Rectal smooth muscle tissue (tissue), 1 donor: ENCODE results near the gene C6orf132.
A peak's percentile ranks its signal among the peaks of the same experiment; 100 is the strongest.

Experiments
- H3K27ac ChIP-seq: one replicate; pipeline ENCODE4 v1.7.0; 2013; ENCODE audit warnings: low read depth, low read length, inconsistent platforms
- H3K27me3 ChIP-seq: one replicate; pipeline ENCODE4 v1.7.0; 2013; ENCODE audit warnings: low read length; ENCODE audit not compliant: control insufficient read depth, insufficient read depth
- H3K36me3 ChIP-seq: one replicate; pipeline ENCODE4 v1.7.0; 2013; ENCODE audit warnings: low read length; ENCODE audit not compliant: control insufficient read depth, insufficient read depth
- H3K4me1 ChIP-seq: one replicate; pipeline ENCODE4 v1.7.0; 2013; ENCODE audit warnings: low read length; ENCODE audit not compliant: control insufficient read depth, insufficient read depth
- H3K4me3 ChIP-seq: one replicate; pipeline ENCODE4 v1.7.0; 2013; ENCODE audit warnings: low read length
- H3K9ac ChIP-seq: one replicate; pipeline ENCODE4 v1.7.0; 2013; ENCODE audit warnings: low read length

Gene C6orf132

DNA sequence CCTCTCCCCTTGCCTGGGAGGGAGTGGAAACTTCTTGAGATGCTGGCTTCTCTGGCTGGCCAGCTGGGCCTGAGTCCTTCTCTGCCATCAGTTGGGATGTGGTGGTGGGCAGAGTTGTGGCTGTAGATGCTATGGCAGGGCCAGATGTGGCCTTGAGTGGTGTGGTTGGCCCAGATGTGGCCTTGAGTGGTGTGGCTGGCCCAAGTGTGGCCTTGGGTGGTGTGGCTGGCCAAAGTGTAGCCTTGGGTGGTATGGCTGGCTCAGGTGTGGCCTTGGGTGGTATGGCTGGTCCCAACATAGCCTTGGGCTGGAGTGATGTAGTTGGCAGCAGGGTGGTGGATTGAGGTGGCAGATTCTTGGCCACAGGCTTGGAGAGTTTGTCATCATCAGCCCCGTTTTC lies 36.7 kb downstream of the C6orf132 start:
- H3K4me1 ChIP-seq, result no peaks in the 10 kb centered on the region
- no peak overlapping the region for H3K9ac ChIP-seq
- no peak overlapping the region for H3K4me3 ChIP-seq
- H3K36me3 ChIP-seq, result no peaks in the 10 kb centered on the region
- H3K27ac ChIP-seq, result no peak overlapping the region
- peaks cover 4% of the 10 kb centered on the region for H3K27me3 ChIP-seq

- no peak overlapping the region for H3K9ac ChIP-seq
- H3K27ac ChIP-seq, result no peak overlapping the region
- H3K4me1 ChIP-seq, result peaks cover 1% of the 10 kb centered on the region
- H3K4me3 ChIP-seq, result no peak overlapping the region
- no peaks in the 10 kb centered on the region for H3K36me3 ChIP-seq
- peaks cover 4% of the 10 kb centered on the region for H3K27me3 ChIP-seq
Observed at GRCh38 chr6:42105156-42105648, 37.2 kb downstream of the C6orf132 start.

GRCh38 chr6:42104804-42105125 lies 37.7 kb downstream of the C6orf132 start:
- no peak overlapping the region for H3K27ac ChIP-seq

DNA sequence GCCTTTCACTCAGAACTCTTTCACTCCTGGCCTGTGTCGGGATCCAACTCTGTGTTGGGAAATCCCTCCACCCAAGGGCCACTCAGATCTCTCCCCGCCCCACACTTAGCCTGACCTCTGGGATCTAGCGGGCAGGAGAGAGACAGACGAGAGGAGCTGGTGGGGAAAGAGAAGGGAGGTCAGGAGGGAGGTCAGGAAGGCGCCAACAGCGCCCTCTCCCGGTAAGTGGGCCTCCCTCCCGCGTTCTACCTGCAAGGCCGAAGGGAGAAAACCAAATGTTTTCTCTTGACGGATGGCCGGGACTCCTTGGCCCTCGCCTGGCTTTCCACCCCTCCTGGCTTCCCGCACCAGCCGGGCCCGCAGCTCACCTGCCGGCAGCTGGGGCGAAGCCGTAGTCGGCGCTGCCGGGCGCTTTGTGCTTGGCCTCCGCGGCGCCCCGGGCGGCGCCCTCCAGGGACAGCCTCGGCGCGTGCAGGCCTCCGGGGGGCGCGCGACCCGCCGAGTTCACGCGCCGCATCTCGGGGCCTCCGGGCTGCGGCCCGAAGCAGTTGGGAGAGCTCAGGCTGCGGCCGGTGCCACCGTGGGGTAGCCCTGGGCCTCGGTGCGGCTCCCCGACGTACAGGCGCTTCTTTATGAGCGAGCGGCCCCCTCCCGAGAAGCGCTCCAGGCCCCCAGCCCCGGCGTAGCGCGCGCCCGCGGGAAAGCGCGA lies 38.2 kb downstream of the C6orf132 start:
- H3K27ac ChIP-seq, result no peak overlapping the region
- no peak overlapping the region for H3K9ac ChIP-seq
- peaks cover 4% of the 10 kb centered on the region for H3K4me1 ChIP-seq
- no peaks in the 10 kb centered on the region for H3K36me3 ChIP-seq
- H3K27me3 ChIP-seq, result peaks cover 4% of the 10 kb centered on the region
- H3K4me3 ChIP-seq, result peak overlapping the region; percentile 52

More at GRCh38 chr6:42104804-42105125, 37.7 kb downstream of the C6orf132 start:
- H3K9ac ChIP-seq, result no peak overlapping the region
- H3K4me1 ChIP-seq, result peaks cover 4% of the 10 kb centered on the region
- peaks cover 4% of the 10 kb centered on the region for H3K27me3 ChIP-seq
- no peaks in the 10 kb centered on the region for H3K36me3 ChIP-seq
- H3K4me3 ChIP-seq, result peak overlapping the region; percentile 52

DNA sequence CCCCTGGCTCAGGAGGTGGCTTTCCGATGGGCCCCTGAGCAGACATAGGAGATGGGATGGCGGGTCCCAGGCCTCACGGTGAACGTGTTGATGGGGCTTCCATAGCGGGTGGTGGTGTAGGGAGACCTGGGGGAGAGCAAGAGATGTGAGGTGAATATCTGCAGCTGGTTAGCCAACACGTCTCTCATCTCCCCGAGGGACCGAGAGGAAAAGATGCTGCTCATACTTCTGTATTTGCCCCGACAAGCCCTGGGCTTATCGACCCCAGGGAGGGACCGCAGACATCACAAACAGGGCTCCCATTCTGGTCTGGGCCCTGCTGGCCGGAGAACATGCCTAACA lies 38.7 kb downstream of the C6orf132 start:
- Histone ChIP-seq H3K27me3 (peaks cover 4% of the 10 kb centered on the region), H3K4me3 (peak overlapping the region; percentile 52), H3K27ac (no peak overlapping the region), H3K9ac (no peak overlapping the region), H3K36me3 (no peaks in the 10 kb centered on the region), H3K4me1 (peaks cover 4% of the 10 kb centered on the region)

DNA sequence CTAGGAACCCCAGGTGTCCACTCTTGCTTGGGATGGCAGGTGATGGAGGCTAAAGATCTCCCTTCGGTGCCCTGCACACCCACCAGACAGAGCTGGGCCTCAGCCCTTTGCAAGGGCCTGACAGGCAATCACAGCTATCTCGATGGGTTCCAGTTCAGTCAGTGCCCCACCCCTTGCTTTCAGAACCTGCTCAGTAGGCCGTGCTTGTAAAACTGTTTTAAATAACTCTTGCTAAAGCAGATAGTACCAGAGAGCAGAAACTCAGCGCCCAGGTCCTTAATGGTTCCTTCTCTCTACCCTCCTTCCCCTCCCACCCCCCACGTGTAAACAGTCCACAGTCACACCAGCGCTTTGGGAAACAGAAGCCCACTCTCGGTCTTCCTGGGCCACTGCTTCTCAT lies 39.2 kb downstream of the C6orf132 start:
- H3K4me1 ChIP-seq, result peaks cover 4% of the 10 kb centered on the region
- no peaks in the 10 kb centered on the region for H3K36me3 ChIP-seq
- no peak overlapping the region for H3K9ac ChIP-seq
- H3K4me3 ChIP-seq, result no peak overlapping the region
- no peak overlapping the region for H3K27ac ChIP-seq
- H3K27me3 ChIP-seq, result peaks cover 4% of the 10 kb centered on the region

DNA sequence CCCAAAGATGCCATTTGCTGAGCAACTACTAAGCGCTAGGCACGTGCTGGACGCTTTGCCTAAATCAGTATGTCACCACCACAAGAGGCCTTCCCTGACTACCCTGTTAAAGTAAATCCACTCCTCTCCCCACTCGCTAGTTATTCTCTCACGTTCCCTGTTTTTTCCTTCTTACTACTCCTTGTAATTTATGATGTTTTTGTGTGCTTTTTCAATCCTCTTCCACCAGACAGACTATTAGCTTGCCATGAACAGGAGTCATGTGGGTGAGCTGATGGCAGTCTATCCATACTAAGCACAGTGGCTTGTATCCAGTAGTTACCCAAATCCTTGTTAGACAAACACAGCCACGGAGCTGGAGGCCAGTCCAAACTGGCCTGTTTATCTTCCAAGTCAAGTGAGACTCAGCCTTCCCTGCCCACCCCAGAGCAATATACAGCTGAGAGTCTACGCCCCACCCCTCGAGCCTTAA lies 41.2 kb downstream of the C6orf132 start:
- Histone ChIP-seq H3K27me3 (peaks cover 4% of the 10 kb centered on the region), H3K4me3 (no peak overlapping the region), H3K27ac (peak overlapping the region; percentile 59), H3K36me3 (no peaks in the 10 kb centered on the region), H3K4me1 (peaks cover 4% of the 10 kb centered on the region), H3K9ac (no peak overlapping the region)

- Histone ChIP-seq H3K27me3 (peaks cover 4% of the 10 kb centered on the region), H3K27ac (peak overlapping the region; percentile 48), H3K9ac (no peak overlapping the region), H3K4me3 (no peak overlapping the region), H3K36me3 (no peaks in the 10 kb centered on the region), H3K4me1 (peaks cover 4% of the 10 kb centered on the region)
Observed at GRCh38 chr6:42100029-42100901, 42.2 kb downstream of the C6orf132 start.

GRCh38 chr6:42099340-42100028 lies 42.9 kb downstream of the C6orf132 start:
- no peak overlapping the region for H3K9ac ChIP-seq
- H3K27ac ChIP-seq, result peak overlapping the region; percentile 15
- H3K36me3 ChIP-seq, result no peaks in the 10 kb centered on the region
- no peak overlapping the region for H3K4me3 ChIP-seq
- H3K27me3 ChIP-seq, result peaks cover 4% of the 10 kb centered on the region
- H3K4me1 ChIP-seq, result peaks cover 4% of the 10 kb centered on the region

DNA sequence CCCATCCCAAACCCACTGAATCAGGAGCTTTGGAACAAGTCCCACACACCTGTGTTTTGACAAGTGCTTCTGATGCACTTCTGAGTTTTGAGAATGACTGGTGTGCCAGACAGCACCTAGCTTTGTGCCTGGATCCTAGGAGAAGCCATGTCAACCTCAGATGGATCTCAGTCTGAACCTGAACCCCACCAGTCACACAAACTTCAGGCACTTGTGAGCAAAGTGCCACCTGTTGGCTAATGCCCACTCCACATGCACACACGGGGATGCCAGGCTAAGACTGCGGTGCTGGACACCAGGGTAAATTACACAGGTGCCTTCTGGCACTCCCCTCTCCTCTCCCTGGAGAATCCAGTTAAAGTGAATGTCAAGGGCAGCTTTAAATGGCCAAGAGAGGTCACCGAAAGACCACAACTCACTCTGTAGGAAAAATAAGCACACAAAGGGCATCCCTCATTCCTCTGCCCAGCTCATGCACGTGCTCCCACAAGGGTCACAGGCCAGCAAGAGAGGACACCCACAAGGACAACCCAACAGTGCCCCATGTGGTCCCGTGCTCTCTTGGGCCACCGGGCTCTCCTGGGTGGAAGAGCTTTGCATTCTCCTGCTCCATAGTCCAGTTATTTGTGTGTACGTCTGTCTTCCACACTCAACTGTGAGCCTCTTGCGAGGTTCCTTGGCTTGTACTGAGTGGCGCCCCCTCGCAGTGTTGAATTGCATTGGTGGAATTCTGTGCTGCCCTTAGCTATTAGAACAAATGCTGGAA lies 46.5 kb downstream of the C6orf132 start:
- Histone ChIP-seq H3K4me3 (no peak overlapping the region), H3K36me3 (no peaks in the 10 kb centered on the region), H3K4me1 (peaks cover 4% of the 10 kb centered on the region), H3K27ac (no peak overlapping the region), H3K9ac (no peak overlapping the region), H3K27me3 (no peaks in the 10 kb centered on the region)

DNA sequence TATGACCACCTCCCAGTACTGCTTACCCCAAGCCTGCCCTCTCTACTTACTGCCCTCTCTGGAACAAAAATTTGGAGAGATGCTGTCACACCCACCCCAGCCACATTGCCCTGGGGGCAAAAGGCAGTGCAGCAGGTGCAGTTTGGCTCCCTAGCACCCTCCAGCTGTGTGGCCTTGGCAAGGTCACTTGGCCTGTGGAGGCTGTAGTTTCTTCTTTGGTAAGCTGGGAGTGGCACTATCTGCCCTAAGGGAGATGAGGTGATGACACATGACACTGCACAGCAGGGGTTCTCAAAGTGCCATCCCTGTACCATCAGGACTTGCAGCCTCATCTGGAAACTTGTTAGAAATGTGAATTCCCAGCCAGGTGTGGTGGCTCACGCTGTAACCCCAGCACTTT lies 47.3 kb downstream of the C6orf132 start:
- H3K4me3 ChIP-seq, result no peak overlapping the region
- H3K4me1 ChIP-seq, result peaks cover 2% of the 10 kb centered on the region
- no peak overlapping the region for H3K9ac ChIP-seq
- no peaks in the 10 kb centered on the region for H3K36me3 ChIP-seq
- no peaks in the 10 kb centered on the region for H3K27me3 ChIP-seq
- H3K27ac ChIP-seq, result no peak overlapping the region
